Activated CD4-positive, CD25-positive, alpha-beta regulatory T cell treated with anti-CD3 and anti-CD28 coated beads, Interleukin-2, amount 50 U/mL, for 24 hours (primary cell): ENCODE results near the gene RAMP3.

Experiments used
- ATAC-seq, 2 donors: fragments of 150-1000 bp; cut with Tn5 transposase; one replicate each; pipeline ENCODE4 v1.10.0; 2021; ENCODE audit warnings: mild to moderate bottlenecking in 1 of 2, moderate library complexity in 1 of 2

Gene RAMP3

GRCh38 chr7:45223728-45224630 is 66.4 kb downstream of the RAMP3 start:
- ATAC-seq = no peak

DNA sequence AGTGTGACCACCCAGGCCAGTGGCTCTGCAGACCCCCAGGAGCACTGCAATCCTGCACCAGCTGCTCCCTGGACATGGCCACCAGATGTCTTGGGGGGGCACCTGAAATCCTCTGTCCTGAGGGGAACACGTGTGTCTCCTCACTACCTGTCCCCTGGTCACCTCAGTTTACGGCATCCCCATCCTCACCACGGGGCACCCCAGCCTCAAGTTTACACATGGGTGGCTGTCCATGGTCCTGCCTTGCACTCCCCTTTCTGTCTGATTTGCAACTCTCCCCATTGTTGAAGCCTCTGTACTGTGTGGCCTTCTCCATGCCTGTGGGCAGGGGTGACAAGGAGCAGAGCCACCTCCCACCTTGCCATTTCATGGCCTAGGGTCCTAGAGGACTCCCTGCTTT is 67.2 kb downstream of the RAMP3 start:
- ATAC-seq = no peak

DNA sequence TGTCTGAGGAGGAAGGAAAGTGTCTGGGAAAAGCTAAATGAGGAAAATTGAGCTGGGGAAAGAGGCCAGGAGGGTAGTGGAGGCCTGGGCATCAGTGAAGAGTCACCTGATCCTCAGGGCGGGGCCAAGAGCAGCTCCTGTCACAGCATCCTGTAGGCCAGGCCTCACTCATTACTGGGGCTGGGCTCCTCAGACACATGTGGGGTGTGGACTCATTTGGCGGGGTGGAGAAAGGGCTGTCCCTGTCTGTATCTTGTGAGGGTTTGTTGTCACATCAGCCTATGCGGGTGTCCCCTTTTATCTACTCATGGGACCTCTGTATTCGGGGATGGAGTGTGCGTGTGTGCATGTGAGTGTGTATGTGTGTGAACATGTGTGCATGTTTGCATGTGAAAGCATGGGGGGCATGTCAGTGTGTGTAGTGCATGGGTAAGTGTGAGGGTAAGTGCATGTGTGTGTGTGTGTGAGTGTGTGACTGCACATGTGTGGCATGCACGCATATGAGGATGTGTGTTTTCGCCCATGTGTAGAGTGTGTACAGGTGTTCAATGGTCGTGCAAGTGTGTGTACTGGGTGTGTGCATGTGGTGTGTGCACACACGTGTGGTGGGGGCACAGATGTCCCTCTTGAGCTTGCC is 67.8 kb downstream of the RAMP3 start:
- ATAC-seq = no peak

- no peak for ATAC-seq
Observed at GRCh38 chr7:45225948-45226335, 68.4 kb downstream of the RAMP3 start.

- ATAC-seq = no peak
Observed at GRCh38 chr7:45229156-45229920, 71.7 kb downstream of the RAMP3 start.

- ATAC-seq = no peak
Observed at GRCh38 chr7:45230083-45230482, 72.5 kb downstream of the RAMP3 start.

- no peak for ATAC-seq
Observed at GRCh38 chr7:45230611-45231165, 73.1 kb downstream of the RAMP3 start.

DNA sequence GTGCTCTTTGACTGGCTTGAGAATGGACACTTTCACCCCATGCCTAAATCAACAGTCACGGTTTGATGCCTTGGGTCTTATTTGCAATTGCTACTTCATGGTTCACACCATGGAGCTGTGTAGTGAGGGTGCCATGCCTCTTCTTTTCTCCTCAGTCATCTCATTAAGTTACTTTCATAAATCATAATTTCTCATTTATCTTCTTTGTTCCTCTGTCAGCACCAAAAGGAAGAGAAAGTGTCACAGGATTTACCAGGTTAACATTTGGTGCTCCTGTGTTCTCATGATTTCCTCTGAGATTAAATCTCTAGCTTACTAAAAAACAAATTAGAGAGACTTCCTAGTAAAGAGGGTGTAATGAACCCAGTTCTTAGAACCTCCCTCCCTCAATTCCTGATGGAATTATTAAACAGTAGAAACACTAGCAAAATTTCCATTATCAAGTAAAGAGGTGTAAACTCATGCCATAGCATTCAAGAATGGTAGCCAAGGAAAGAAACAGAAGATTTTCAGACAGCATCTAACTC is 75.7 kb downstream of the RAMP3 start:
- no peak for ATAC-seq
